NCI-H446 treated with DMSO at 0.1 percent for 48 hours (cell line): ENCODE measurements around the gene TCF4.

Experiments used
- DNase-seq: peaks from one replicate; lab custom pipeline; 2025; lab: John Stamatoyannopoulos, UW

Gene TCF4

DNA sequence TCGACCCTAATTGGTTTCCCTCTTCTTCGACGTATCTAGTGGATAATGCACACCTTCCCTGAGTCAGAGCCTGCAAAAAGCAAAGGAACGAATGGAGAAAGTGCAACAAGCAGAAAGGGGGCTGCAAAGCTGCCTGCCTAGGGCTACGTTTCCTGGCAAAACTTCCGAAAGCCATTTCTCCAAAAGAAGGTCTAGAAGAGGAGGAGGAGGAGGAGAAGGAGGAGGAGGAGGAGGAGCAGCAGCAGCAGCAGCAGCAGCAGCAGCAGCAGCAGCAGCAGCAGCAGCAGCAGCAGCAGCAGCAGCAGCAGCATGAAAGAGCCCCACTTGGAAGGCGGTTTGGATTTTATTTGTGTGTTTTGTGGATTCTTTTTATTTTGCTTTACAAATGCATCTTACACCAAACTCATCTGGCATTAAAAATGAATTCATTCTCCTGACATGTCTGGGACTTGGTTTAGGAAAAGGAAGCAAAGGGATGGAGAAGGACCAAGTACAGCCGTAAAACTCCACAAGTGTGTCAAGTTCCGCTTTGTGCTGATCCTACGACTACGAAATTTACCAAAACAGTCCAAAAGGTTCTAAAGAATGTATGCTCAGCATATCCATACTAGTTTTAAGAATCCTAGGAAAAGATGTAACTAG, 2.0 kb downstream of the TCF4 start:
- DNase-seq, result no peak

DNA sequence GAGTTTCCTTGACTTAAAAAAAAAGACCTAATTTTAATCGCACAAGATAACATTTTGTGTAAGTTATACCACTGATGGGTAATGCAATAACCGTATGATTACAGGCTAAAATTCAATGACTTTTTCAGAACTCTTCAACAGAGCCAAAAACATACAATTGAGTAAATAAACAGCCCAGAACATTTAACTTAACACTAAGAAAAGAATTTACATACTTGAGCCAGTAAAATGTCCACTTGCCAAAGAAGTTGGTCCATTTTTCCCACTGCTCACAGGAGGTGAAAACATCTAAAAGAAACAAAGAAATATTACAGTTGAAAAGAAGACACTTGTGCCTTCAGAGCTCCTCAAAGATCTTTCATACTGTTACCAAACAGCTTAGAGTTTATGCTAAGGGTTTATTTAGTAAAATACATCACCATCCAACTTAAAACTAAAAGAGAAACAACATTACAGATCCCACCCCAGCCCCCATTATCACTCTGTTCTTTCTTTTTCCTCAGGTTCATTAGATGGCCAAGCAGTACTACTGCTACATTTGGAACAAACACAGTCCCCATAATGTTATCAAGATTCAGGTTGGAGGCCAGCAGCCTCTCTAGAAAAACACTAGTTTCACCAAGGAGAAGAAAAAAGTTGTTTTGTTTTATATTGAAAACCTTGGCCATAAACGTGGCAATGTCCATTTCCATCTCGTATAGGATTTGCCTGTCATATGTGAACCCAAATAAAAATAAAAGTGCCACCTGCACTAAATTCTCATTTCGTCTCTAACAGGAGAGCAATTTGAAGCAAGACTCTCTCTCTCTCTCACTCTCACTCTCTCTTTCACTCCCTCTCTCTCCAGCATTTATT, 2.7 kb downstream of the TCF4 start:
- DNase-seq, result no peak

DNA sequence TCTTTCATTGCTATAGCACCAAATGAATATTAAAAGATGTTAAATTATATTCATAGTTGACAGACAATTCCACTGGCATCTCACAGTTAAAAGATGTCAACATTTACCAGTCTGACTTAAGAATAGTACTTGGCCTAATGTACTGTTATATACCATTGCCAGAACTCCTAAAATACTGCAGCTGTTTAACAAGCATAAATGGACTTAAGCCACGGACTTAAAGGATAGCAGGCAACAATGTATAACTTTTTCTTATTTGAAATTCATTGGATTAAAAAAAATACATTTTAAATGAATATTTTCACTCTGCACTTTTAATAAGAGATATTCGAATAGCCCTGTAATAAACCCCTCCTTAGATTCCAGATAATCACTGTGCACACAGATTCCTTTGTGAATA, 3.8 kb downstream of the TCF4 start:
- DNase-seq, result peak; percentile 20

DNA sequence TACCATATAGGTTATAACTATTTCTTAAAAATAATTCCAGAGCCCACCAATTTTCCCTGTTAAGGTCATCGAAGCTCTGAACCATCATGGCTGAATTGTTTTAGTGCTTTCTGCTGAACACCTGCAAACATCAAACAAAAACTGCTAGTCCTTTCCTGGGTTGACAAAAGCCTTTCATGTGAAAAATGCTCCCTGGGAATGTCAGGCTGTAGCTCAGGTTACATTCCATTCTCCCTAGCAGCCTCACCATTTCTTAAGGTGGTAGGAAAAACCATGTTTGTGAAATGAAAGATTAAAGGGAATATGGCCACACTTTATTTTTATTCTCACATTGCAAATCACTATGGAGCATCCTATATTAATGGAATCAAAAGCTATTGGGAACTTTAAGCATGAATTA, 5.7 kb downstream of the TCF4 start:
- no peak for DNase-seq

DNA sequence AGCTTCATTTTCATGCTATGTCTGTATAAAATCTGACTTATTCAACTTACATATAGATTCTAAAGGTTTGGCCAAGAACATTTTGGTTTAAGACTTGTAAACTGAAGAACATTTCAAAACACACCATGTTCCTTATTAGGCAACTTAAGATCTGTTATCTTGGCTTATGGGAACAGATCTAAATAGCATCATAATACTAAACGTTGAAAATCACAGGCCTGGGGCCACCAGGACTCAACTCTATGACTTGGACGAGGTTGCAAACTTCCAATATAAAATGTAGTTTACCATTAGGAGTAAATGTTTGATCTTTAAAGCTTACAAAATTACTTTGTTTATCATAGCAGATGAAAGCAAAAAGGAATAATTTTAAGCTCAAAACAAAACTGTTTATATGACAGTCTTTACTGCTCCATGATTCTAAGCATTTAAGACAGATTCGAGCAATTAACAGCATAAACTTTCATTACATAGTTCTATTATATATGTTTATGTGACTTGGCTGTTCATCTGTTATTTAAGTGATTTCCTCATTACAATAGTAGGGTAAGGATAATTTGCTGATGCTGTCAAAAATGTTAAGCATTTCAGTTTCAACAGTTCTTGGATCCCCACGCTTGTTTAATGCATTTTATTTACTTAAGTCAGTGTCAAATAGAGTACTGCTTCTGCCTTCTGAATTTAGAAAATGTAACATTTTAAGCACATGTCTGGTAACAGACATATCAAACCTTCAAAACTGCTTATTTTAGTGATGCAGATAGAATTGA, 8.3 kb downstream of the TCF4 start:
- DNase-seq, result no peak

DNA sequence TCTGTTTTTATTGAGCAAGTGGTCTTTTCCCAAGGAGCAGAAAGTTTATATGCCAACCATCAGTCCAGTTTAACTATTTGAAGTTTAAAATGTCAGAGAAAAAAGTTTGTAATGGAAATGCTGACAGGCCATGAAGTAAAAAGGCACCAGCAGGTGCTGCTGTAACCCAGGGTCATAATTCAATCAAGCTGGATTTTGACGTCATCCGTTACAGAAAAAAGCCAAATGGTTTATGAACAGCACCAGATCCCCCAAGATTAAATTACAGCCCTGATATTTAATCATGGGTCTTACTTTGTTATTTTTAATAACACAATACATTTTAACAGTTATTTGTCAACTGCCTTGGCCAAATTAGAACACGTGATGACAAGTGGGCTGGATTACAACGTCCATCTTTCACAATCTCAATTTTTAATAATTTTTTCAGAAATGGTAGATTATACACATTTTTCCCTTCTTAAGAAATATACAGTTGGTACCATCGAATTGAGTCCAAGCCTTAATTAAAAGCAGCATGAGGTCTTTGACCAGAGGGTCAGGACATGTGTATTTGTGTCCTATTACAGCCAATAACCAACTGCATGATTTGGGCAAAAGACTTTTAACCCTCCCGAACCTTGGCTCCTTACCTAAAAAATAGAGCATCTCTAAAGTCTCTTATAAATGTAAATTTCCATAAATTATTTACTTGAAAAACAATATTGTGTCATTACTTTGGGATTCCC, 10.0 kb downstream of the TCF4 start:
- no peak for DNase-seq

DNA sequence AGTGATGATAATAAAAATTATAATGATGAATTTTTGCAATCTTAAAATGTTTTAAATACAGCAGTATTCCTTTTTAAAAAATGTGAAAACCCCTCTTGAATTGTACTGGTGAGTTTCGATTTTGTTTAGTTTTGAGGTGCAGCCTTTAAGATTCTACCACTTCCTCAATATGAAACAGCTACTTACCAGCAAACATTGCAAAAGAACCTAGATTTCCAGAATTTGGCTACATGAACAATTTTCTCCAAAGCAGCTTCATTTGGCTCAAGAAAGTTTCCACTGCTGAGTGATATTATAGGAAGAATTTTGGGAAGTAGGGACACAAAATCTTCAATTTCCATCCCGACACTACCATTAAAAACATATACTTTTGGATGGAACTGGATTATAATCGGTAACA, 12.0 kb downstream of the TCF4 start:
- DNase-seq, result no peak

DNA sequence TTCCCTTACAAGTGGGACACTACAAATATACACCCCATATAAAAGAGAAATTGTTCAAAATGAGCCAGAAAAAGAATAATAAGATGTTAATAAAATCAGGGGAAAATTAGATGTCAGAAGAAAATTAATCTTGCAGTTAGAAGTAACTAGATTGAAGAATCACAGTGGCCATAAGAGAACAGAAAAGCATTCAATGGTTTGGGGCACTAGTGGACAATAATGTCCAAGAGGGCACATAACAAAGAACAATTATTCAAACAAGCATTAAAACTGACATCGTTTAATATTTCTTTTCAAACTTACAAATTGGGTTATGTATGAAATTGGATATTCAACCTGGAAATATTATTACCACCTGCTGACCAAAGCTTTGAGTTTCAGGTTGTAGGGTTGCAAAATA, 12.9 kb downstream of the TCF4 start:
- DNase-seq, result no peak

DNA sequence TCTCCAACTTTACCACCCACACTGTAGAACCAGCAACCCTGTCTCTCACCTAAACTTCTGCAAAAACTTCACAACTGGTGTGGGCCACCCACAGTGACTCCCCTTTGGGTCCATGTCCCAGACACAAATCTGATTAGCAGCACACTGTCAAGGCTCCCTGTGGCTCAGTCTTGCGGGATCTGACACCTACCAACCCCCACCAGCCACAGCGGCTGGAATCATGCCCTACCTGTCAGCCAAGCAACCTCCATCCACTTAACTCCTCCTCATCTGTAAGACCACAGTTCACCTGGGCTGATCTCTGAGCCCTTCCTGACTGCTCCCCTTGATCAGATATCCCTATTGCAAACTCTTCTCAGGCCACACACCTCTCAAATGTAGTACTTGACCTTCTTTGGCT, 14.6 kb downstream of the TCF4 start:
- no peak for DNase-seq

DNA sequence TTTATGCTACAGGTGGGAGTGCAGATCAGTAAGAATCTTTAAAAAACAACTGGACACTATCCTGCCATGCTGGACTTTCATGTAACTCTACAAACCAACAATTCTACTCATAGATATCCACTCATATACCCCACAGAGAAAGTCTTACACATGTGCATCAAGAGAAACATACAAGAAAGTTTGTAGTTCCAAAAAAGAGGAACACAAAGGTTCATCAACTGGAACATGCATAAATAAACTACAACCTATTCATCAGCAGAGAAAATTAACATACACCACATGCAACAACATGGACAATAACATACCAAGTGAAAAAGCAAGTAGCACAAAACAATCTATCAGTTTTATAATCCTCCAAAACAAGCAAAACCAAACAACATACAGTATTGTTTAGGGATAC, 17.0 kb downstream of the TCF4 start:
- DNase-seq, result no peak

DNA sequence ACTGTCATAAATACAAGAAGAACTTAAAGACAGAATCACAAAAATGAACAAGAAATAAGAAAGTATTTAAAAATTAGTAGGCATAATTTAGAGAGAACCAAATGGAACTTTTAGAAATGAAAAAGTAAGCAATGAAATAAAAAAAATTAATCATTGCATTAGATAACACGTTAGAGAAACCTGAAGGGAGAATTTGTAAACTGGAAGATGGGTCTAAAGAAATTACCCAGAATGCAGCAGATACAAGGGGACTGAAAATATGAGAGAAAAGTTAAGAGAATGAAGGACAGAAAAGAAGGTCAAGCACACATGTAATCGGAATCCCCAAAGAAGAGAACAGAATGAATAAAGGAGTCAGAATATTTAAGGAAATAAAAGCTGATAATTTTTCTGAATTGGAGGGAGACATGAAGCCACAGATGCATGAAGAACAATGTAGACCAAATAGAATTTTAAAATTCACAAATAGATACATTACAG, 21.5 kb downstream of the TCF4 start:
- no peak for DNase-seq

DNA sequence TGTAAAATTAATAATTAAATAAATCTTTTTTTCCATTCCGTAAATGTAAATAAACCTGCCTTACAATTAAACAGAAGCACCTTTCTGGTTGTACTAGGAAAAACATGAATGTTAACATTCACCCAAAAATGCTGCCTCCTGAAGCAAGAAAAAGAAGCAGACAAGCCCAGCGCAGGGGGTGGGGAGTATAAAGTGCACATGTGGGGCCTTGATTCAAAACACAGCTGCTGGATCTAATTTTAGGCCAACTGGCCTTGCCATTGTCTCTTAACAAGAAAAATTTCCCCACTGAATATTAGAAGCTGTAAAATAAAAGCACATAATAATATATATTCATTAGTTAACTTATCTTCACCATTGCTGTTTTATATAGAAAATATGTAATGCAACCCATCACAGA, 28.3 kb downstream of the TCF4 start:
- DNase-seq, result no peak

DNA sequence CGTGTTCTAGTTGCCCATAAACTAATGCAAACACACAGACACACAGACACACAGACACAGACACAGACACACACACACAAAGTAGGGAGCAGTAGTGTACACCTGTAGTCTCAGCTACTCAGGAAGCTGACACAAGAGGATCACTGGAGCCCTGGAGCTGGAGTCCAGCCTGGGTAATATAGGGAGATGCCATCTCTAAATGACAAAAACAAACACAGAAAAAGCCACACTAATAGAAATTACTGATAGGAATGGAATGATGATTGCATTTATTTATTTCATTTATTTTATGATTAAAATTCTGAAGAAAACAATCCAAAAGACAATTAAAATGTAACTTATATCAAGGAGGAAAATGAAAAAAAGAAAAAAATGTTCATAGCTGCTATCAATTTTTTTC, 30.8 kb downstream of the TCF4 start:
- DNase-seq, result no peak

DNA sequence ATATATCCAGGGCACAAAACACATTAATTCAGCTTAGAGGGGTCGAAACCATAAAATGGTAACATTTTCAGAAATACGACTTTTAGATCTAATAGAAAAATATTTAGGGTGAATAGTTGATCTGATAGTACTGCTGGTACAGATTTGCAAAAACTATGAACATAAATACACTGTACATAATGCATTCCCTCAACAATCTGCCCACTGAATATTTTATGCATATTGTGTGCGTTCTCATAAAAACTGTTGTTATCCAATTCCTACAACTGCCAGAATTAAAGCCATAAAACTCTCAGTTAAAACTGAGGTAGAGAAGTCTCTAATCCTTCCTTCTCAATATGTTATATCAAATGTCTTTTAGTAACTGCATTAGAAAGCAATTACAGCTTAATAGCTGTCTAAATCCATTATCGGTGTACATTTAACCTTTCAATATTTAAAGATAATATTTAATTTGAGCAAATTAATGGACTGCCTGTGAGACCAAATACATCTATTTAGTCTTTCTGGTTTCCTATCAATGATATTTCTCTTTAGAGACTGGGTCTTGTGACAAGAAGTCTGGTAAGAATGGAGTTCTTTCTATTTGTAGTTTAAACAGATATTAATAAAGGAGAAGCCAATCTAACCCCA, 32.5 kb downstream of the TCF4 start:
- DNase-seq, result no peak

DNA sequence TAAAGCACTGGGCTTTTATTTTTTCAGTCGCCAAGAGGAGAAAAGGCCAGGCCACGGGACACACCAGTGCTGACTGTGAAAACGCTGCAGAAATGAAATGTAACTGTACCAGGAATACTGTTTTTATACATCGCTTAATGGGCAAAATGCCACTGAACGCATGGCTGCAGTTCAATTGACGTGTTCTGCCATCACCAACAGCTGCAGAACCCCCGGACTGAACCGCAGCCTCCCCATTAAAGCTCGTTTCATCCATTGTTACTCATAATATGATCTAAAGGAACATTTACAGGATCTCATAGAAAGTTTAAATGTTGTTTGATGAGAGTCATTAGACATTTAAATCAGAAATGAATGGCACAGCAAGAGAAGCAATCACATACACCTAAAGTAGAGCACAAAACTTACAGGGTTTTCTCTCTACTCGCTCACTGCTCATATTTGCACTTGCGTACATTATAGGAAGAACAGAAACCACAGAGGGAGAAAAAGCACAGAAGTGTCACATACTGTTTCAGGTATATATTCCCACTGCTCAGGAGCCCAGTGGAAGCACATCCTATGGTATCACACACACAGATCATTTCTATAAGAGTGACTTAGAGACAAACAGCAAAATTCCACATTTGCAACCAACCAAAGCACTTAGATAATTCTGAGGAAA, 35.3 kb downstream of the TCF4 start:
- DNase-seq, result peak; percentile 41

DNA sequence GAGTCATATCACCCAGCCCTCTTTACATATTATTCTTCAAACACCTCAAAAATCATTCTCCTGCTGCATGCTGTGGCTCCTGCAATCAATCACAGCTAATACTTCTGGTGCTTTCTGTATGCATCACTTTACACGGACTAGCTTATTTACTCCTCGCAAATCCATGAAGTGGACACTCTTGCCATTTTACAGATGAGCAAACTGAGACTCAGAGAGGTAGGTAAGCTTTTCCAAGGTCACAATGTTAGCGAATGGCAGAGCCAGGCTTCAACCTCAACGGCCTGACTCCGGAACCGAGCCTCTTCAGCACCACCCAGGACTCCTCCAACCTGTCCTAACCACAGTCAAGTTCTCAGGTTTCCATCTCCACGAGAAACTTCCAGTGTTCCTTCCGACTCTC, 36.8 kb downstream of the TCF4 start:
- no peak for DNase-seq

DNA sequence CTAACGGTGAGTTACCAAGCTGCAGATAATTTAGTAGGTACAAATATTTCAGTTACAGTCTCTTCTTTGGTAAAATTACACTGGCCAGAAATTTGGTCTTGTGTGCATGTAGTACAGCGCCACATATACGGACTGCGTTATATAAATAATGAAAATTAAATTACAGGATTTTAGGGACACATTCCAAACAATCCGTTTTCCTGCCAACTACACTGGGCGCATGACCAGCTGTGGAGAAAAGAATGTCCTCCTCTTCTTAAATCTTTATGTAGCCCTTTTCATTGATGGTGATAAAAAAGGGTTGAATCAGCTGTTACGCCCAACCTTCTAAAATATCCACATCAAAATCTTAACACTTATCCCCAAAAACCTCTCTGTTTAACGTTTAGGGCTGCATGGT, 37.5 kb downstream of the TCF4 start:
- no peak for DNase-seq

DNA sequence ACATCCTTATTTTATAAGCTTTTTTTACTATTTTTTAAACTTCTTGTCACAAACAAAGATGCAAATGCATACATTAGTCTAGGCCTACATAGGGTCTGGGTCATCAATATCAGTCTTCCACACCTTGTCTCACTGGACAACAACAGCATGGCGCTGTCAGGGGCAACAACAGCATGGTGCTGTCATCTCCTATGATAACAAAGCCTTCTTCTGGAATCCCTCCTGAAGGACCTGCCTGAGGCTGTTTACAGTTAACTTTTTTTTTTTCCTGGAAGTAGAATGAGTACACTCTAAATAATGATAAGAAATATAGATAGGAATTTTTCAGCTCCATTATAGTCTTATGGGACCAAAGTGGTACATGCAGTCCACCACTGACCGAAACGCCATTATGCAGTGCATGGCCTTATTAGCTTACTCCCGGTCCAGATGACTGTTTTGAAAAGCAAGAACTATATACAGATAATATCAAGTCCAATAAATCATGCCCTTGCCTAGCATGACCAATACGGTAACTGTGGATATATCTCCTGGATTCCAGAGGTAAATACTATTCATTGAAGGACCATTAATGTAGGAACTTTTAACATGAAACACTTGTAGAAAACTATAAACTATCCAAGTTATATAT, 38.4 kb downstream of the TCF4 start:
- DNase-seq, result no peak

DNA sequence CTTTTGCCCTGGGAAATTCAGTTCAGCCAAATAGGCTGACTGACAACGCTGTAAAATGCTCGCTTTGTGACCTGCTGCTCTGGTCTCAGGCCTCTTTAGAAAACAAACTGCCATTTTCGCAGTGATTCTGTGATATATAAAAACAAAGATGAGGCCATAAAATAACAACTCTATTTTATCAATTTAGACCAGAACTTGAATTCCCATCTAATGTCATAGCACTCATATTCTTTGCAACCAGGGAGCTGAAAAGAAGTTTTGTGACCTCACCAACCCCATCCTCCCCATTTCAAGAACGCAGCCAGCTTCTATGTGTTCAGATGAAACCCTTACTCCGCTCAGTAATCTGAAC, 40.3 kb downstream of the TCF4 start:
- no peak for DNase-seq

DNA sequence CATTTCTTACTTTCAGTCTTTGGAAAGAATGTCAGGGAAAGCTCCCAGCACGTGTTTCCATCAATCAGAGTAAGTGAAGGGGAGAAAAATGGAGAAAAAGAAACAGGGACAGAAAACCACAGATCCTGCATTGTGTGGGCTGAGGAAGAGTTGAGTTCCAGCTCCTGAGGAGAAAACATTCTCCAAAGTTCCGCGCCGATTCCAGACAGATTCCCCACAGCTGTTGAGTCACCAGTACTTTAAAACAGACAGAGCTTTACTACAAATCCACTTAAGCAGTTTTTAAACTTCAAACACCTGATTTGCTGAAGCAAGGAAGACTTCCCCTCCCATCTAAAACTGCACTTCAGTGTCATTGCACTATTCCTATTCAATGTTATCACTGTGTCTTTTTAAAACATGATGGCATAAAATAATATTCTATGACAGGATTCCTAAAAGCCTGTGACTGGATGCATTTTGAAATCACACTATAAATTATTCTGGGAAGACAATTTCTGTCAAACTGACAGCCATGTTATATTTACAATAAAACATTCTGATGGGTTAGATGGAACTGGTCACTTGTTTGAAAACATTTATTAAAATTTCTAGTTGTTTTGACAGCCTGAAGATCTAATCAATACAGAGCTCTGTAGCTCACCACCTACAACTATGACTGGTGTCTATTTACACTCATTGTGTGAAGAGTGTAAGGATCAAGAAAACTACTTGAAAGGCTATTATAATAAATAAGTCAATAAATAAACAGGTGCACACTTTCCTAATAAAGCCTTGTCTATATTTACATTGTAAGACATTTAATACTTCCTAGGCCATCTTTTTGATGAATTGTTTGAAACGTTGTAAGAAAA, 40.9 kb downstream of the TCF4 start:
- DNase-seq, result no peak
